CD4-positive, CD25-positive, alpha-beta regulatory T cell (primary cell): ENCODE results near the gene ADGRE2. TPM values are rescaled to one million over a fixed set of nuclear protein-coding genes. Genes with fewer than 3 reads are reported as not detected.

Experiments
- ATAC-seq, 2 donors: fragments of 150-1000 bp; cut with Tn5 transposase; one replicate each; pipeline ENCODE4 v1.10.0; 2021; ENCODE audit warnings: low read depth in 2 of 2, moderate number of reproducible peaks in 2 of 2, moderate library complexity in 1 of 2
- DNase-seq, 3 donors: peaks; one replicate each; pipeline versions ENCODE4 v3.0.0 to v3.0.0-alpha.2; 2012 to 2022; ENCODE audit warnings: mixed read lengths in 1 of 3
- H3K27ac ChIP-seq: one replicate; pipeline ENCODE4 v1.7.0; 2013; ENCODE audit warnings: mild to moderate bottlenecking, low read length; ENCODE audit not compliant: insufficient read depth, poor library complexity, severe bottlenecking
- H3K27me3 ChIP-seq: one replicate; pipeline ENCODE4 v1.7.0; 2013; ENCODE audit warnings: low read length; ENCODE audit not compliant: control insufficient read depth, insufficient read depth
- H3K36me3 ChIP-seq: one replicate; pipeline ENCODE4 v1.7.0; 2013; ENCODE audit warnings: mild to moderate bottlenecking, low read length, moderate library complexity; ENCODE audit not compliant: control insufficient read depth, insufficient read depth
- H3K4me1 ChIP-seq: 2 replicates; pipeline ENCODE4 v1.7.0; 2013; ENCODE audit warnings: mild to moderate bottlenecking, low read length; ENCODE audit not compliant: insufficient read depth, control insufficient read depth, poor library complexity, severe bottlenecking
- H3K4me3 ChIP-seq: one replicate; pipeline ENCODE4 v1.7.0; 2013; ENCODE audit warnings: low read depth, mild to moderate bottlenecking, low read length, moderate library complexity
- H3K9me3 ChIP-seq, 2 experiments: 1 replicate in 1 of 2; 2 replicates in 1 of 2; pipeline ENCODE4 v1.7.0; 2013; ENCODE audit warnings: low read length in 2 of 2, mild to moderate bottlenecking in 1 of 2, moderate library complexity in 1 of 2; ENCODE audit not compliant: control insufficient read depth in 2 of 2
- H3K27ac Mint-ChIP-seq, 3 donors: one replicate each; pipeline ENCODE4 v1.8.0; 2020 to 2022; ENCODE audit warnings: mild to moderate bottlenecking in 3 of 3, mixed read lengths in 3 of 3, moderate library complexity in 2 of 3
- H3K27me3 Mint-ChIP-seq: one replicate; pipeline ENCODE4 v1.8.0; 2022; ENCODE audit warnings: mild to moderate bottlenecking, mixed read lengths
- H3K36me3 Mint-ChIP-seq: one replicate; pipeline ENCODE4 v1.8.0; 2020; ENCODE audit warnings: mixed read lengths
- H3K4me1 Mint-ChIP-seq, 4 donors: one replicate each; pipeline ENCODE4 v1.8.0; 2020 to 2022; ENCODE audit warnings: mixed read lengths in 4 of 4, mild to moderate bottlenecking in 1 of 4
- H3K4me3 Mint-ChIP-seq, 4 donors: one replicate each; pipeline ENCODE4 v1.8.0; 2020 to 2022; ENCODE audit warnings: mild to moderate bottlenecking in 4 of 4, mixed read lengths in 4 of 4, moderate library complexity in 3 of 4
- H3K9me3 Mint-ChIP-seq, 7 donors: one replicate each; pipeline ENCODE4 v1.8.0; 2020 to 2022; ENCODE audit warnings: mixed read lengths in 7 of 7, mild to moderate bottlenecking in 3 of 7, moderate library complexity in 2 of 7
- polyA plus RNA-seq, 4 donors: library from polyadenylated mRNA; unstranded; fragments of 300-500 nt; fragmentation: Illumina TruSeq; gene quantifications; one replicate each; pipeline ENCODE4 v1.2.3, GENCODE V29; 2021
- total RNA-seq: library from RNA; stranded (reverse); gene quantifications from one replicate; pipeline ENCODE4 v1.2.3, GENCODE V29; 2022

Gene ADGRE2
- total and polyA plus RNA-seq, 5 donors from 2014 or later: 0.18 to 2.1 TPM; not detected in 3

GRCh38 chr19:14722127-14722526 is 56.2 kb downstream of the ADGRE2 start:
- no peak overlapping the region for H3K27ac Mint-ChIP-seq
- Histone ChIP-seq H3K4me3 (no peak overlapping the region), H3K27me3 (no peaks in the 10 kb centered on the region), H3K36me3 (peaks cover 25% of the 10 kb centered on the region), H3K27ac (no peak overlapping the region), H3K9me3 (peaks cover 67 to 95% of the 10 kb centered on the region in 2 experiments), H3K4me1 (no peaks in the 10 kb centered on the region)
- no peak overlapping the region for H3K4me3 Mint-ChIP-seq
- H3K4me1 Mint-ChIP-seq: peaks cover 0 to 2% (median 0%) of the 10 kb centered on the region in 4 donors
- peaks cover 0 to 86% (median 48%) of the 10 kb centered on the region in 7 donors for H3K9me3 Mint-ChIP-seq
- ATAC-seq (no peak), DNase-seq (no peak)
- H3K27me3 Mint-ChIP-seq: no peaks in the 10 kb centered on the region
- peaks cover 52% of the 10 kb centered on the region for H3K36me3 Mint-ChIP-seq

- no peaks in the 10 kb centered on the region for H3K27me3 Mint-ChIP-seq
- H3K4me3 ChIP-seq: peak overlapping the region; percentile 1
- H3K9me3 Mint-ChIP-seq: peaks cover 0 to 92% (median 52%) of the 10 kb centered on the region in 7 donors
- no peak overlapping the region for H3K27ac Mint-ChIP-seq
- DNase-seq: no peak
- H3K27me3 ChIP-seq: no peaks in the 10 kb centered on the region
- no peak for ATAC-seq
- H3K9me3 ChIP-seq: peaks cover 83 to 99% of the 10 kb centered on the region in 2 experiments
- no peak overlapping the region for H3K4me3 Mint-ChIP-seq
- no peak overlapping the region for H3K27ac ChIP-seq
- H3K4me1 Mint-ChIP-seq: peaks cover 0 to 5% (median 0%) of the 10 kb centered on the region in 4 donors
- H3K4me1 ChIP-seq: no peaks in the 10 kb centered on the region
- H3K36me3 Mint-ChIP-seq: peaks cover 77% of the 10 kb centered on the region
- H3K36me3 ChIP-seq: peaks cover 55% of the 10 kb centered on the region
These were observed 59.2 kb downstream of the ADGRE2 start for GRCh38 chr19:14719162-14719561.

GRCh38 chr19:14718522-14719116 is 59.7 kb downstream of the ADGRE2 start:
- no peak for DNase-seq
- Mint-ChIP-seq H3K4me3 (no peak overlapping the region), H3K4me1 (peaks cover 0 to 5% (median 0%) of the 10 kb centered on the region in 4 donors), H3K36me3 (peaks cover 79% of the 10 kb centered on the region), H3K27ac (no peak overlapping the region), H3K27me3 (no peaks in the 10 kb centered on the region), H3K9me3 (peaks cover 0 to 92% (median 50%) of the 10 kb centered on the region in 7 donors)
- Histone ChIP-seq H3K27me3 (no peaks in the 10 kb centered on the region), H3K4me1 (no peaks in the 10 kb centered on the region), H3K27ac (no peak overlapping the region), H3K36me3 (peaks cover 60% of the 10 kb centered on the region), H3K4me3 (no peak overlapping the region), H3K9me3 (peaks cover 77 to 99% of the 10 kb centered on the region in 2 experiments)
- no peak for ATAC-seq

GRCh38 chr19:14715841-14716240 is 62.5 kb downstream of the ADGRE2 start:
- DNase-seq: no peak
- peak overlapping the region in 1 of 4 donors; percentile 21 for H3K4me3 Mint-ChIP-seq
- no peak for ATAC-seq
- no peak overlapping the region for H3K4me3 ChIP-seq
- H3K27ac Mint-ChIP-seq: no peak overlapping the region
- no peaks in the 10 kb centered on the region for H3K4me1 ChIP-seq
- H3K27me3 Mint-ChIP-seq: no peaks in the 10 kb centered on the region
- H3K4me1 Mint-ChIP-seq: peaks cover 0 to 5% (median 0%) of the 10 kb centered on the region in 4 donors
- H3K36me3 Mint-ChIP-seq: peaks cover 92% of the 10 kb centered on the region
- H3K9me3 Mint-ChIP-seq: peaks cover 5 to 81% (median 38%) of the 10 kb centered on the region in 7 donors
- H3K36me3 ChIP-seq: peaks cover 72% of the 10 kb centered on the region
- H3K27ac ChIP-seq: no peak overlapping the region
- H3K27me3 ChIP-seq: no peaks in the 10 kb centered on the region
- H3K9me3 ChIP-seq: peaks cover 57 to 79% of the 10 kb centered on the region in 2 experiments

- Mint-ChIP-seq H3K27me3 (no peaks in the 10 kb centered on the region), H3K9me3 (peaks cover 0 to 2% (median 0%) of the 10 kb centered on the region in 7 donors), H3K4me3 (no peak overlapping the region), H3K4me1 (peaks cover 0 to 5% (median 0%) of the 10 kb centered on the region in 4 donors), H3K36me3 (peaks cover 58% of the 10 kb centered on the region), H3K27ac (no peak overlapping the region)
- Histone ChIP-seq H3K27ac (no peak overlapping the region), H3K27me3 (no peaks in the 10 kb centered on the region), H3K36me3 (peaks cover 83% of the 10 kb centered on the region), H3K9me3 (no peaks in the 10 kb centered on the region), H3K4me3 (no peak overlapping the region), H3K4me1 (no peaks in the 10 kb centered on the region)
- ATAC-seq (no peak), DNase-seq (no peak)
These were observed 73.9 kb downstream of the ADGRE2 start for GRCh38 chr19:14704450-14704849.

- no peak for ATAC-seq
- no peak overlapping the region for H3K4me3 ChIP-seq
- DNase-seq: no peak
- peaks cover 52% of the 10 kb centered on the region for H3K36me3 Mint-ChIP-seq
- peaks cover 83% of the 10 kb centered on the region for H3K36me3 ChIP-seq
- H3K4me1 Mint-ChIP-seq: peaks cover 0 to 5% (median 0%) of the 10 kb centered on the region in 4 donors
- H3K4me3 Mint-ChIP-seq: no peak overlapping the region
- peaks cover 0 to 2% (median 0%) of the 10 kb centered on the region in 7 donors for H3K9me3 Mint-ChIP-seq
- no peaks in the 10 kb centered on the region for H3K27me3 ChIP-seq
- H3K9me3 ChIP-seq: no peaks in the 10 kb centered on the region
- H3K27ac ChIP-seq: no peak overlapping the region
- H3K4me1 ChIP-seq: no peaks in the 10 kb centered on the region
- no peak overlapping the region for H3K27ac Mint-ChIP-seq
- no peaks in the 10 kb centered on the region for H3K27me3 Mint-ChIP-seq
These were observed 74.5 kb downstream of the ADGRE2 start for GRCh38 chr19:14703833-14704232.

GRCh38 chr19:14700711-14701375 is 77.5 kb downstream of the ADGRE2 start:
- Histone ChIP-seq H3K27ac (no peak overlapping the region), H3K4me3 (no peak overlapping the region), H3K9me3 (no peaks in the 10 kb centered on the region), H3K4me1 (no peaks in the 10 kb centered on the region), H3K27me3 (no peaks in the 10 kb centered on the region), H3K36me3 (peaks cover 76% of the 10 kb centered on the region)
- Mint-ChIP-seq H3K9me3 (peaks cover 0 to 2% (median 0%) of the 10 kb centered on the region in 7 donors), H3K27me3 (no peaks in the 10 kb centered on the region), H3K27ac (no peak overlapping the region), H3K36me3 (peaks cover 47% of the 10 kb centered on the region), H3K4me1 (peaks cover 0 to 5% (median 2%) of the 10 kb centered on the region in 4 donors), H3K4me3 (no peak overlapping the region)
- DNase-seq (no peak), ATAC-seq (no peak)
